GM18519 (cell line): Measurements from ENCODE around the gene STEAP2.
"Not testable (repeated sequence)": the region's sequence is repeated elsewhere in the genome, so short reads cannot be mapped to it uniquely, and the experiment has no call there.

ENCODE experiments used
- ATAC-seq: cut with Tn5 transposase; IDR thresholded peaks from one replicate; pipeline ENCODE4 v1.9.1; 2021; ENCODE audit warnings: mild to moderate bottlenecking, moderate library complexity; ENCODE audit not compliant: unreplicated experiment, low FRiP score

Gene STEAP2

GRCh38 chr7:90232430-90232829 lies 20.9 kb downstream of the STEAP2 start:
- ATAC-seq: no peak

- no peak for ATAC-seq
Observed at GRCh38 chr7:90233569-90233968, 22.0 kb downstream of the STEAP2 start.

GRCh38 chr7:90236721-90237289 lies 25.3 kb downstream of the STEAP2 start:
- ATAC-seq: no peak

- ATAC-seq: no peak
Observed at GRCh38 chr7:90238022-90238421, 26.5 kb downstream of the STEAP2 start.

GRCh38 chr7:90238583-90238982 lies 27.0 kb downstream of the STEAP2 start:
- peak; percentile 33 for ATAC-seq

- no peak for ATAC-seq
Observed at GRCh38 chr7:90239050-90239449, 27.5 kb downstream of the STEAP2 start.

- no peak for ATAC-seq
Observed at GRCh38 chr7:90239625-90240228, 28.2 kb downstream of the STEAP2 start.

GRCh38 chr7:90242369-90243168 lies 31.0 kb downstream of the STEAP2 start:
- peak; percentile 49 for ATAC-seq

- no peak for ATAC-seq
Observed at GRCh38 chr7:90243556-90243955, 32.0 kb downstream of the STEAP2 start.

- no peak for ATAC-seq
Observed at GRCh38 chr7:90244565-90244908, 33.0 kb downstream of the STEAP2 start.

GRCh38 chr7:90244909-90245851 lies 33.6 kb downstream of the STEAP2 start, which contains the start of gene CFAP69:
TSS of gene CFAP69 (plus strand) at chr7:90245174. CDS start at chr7:90245425, 251 bp downstream.
- peak; percentile 78 for ATAC-seq

- no peak for ATAC-seq
Observed at GRCh38 chr7:90246171-90246570, 34.6 kb downstream of the STEAP2 start.

GRCh38 chr7:90248706-90249105 lies 37.2 kb downstream of the STEAP2 start:
- ATAC-seq: no peak

- no peak for ATAC-seq
Observed at GRCh38 chr7:90250601-90251303, 39.2 kb downstream of the STEAP2 start.

GRCh38 chr7:90251304-90251635 lies 39.7 kb downstream of the STEAP2 start:
- ATAC-seq: no peak

- ATAC-seq: not testable (repeated sequence)
Observed at GRCh38 chr7:90256011-90256410, 44.5 kb downstream of the STEAP2 start.

- no peak for ATAC-seq
Observed at GRCh38 chr7:90256778-90257177, 45.2 kb downstream of the STEAP2 start.

GRCh38 chr7:90261441-90261840 lies 49.9 kb downstream of the STEAP2 start:
- ATAC-seq: no peak

- peak; percentile 92 for ATAC-seq
Observed at GRCh38 chr7:90262438-90262837, 50.9 kb downstream of the STEAP2 start.

- ATAC-seq: no peak
Observed at GRCh38 chr7:90266808-90267207, 55.3 kb downstream of the STEAP2 start.
